Gastroesophageal sphincter (tissue), 2 donors: ENCODE measurements around the gene ZNF397.

Experiments used
- POLR2A ChIP-seq, 2 donors: fragments of 450-650 bp; IDR thresholded peaks; one replicate each; pipeline ENCODE4 v1.6.1; 2017; ENCODE audit warnings: antibody characterized with exemption in 2 of 2, mild to moderate bottlenecking in 2 of 2, moderate library complexity in 1 of 2
- POLR2AphosphoS5 ChIP-seq: sonication (generic); formaldehyde crosslinking; IDR thresholded peaks from one replicate; pipeline ENCODE4 v1.6.1; 2017; ENCODE audit warnings: antibody characterized with exemption

DNA sequence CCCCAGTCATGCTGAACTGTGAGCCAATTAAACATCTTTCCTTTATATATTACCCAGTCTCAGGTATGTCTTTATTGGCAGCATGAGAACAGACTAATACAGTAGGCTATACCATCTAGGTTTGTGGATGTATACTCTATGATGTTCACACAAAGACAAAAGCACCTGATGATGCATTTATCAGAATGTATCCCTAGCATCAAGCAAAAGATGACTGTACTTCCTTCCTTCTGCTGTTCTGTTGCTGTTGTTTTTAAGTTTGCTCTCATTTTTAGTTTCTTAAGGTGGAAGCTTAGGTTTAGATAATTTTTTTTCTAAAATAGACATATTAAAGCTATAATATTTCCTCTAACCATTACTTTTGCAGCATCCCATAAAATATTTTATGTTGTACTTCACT, 36.8 kb downstream of the ZNF397 start:
- TF ChIP-seq POLR2A (IDR thresholded peaks at IDR 0.05) (no peak), POLR2AphosphoS5 (no peak)
